GM18861 (cell line): ENCODE data around the gene SHB.

Experiments used
- ATAC-seq: cut with Tn5 transposase; IDR thresholded peaks from one replicate; pipeline ENCODE4 v1.9.1; 2021; ENCODE audit not compliant: unreplicated experiment

The SHB gene

GRCh38 chr9:38068701-38069628 lies at the start of gene SHB:
TSS of gene SHB (minus strand) at chr9:38069227. CDS start at chr9:38068645, 582 bp downstream.
- peak; percentile 26 for ATAC-seq

- ATAC-seq = no peak
Measured at GRCh38 chr9:38117651-38118050, 48.6 kb upstream of the SHB start.

- ATAC-seq = no peak
Measured at GRCh38 chr9:38114905-38115304, 45.9 kb upstream of the SHB start.

GRCh38 chr9:38112456-38112855 lies 43.4 kb upstream of the SHB start:
- ATAC-seq = no peak

GRCh38 chr9:38112049-38112448 lies 43.0 kb upstream of the SHB start:
- no peak for ATAC-seq

- ATAC-seq = no peak
Measured at GRCh38 chr9:38110476-38110875, 41.4 kb upstream of the SHB start.

GRCh38 chr9:38109601-38110000 lies 40.6 kb upstream of the SHB start:
- ATAC-seq = no peak

- no peak for ATAC-seq
Measured at GRCh38 chr9:38108326-38108725, 39.3 kb upstream of the SHB start.

- ATAC-seq = peak; percentile 64
Measured at GRCh38 chr9:38107811-38108304, 38.8 kb upstream of the SHB start.

GRCh38 chr9:38107405-38107804 lies 38.4 kb upstream of the SHB start:
- ATAC-seq = no peak

- no peak for ATAC-seq
Measured at GRCh38 chr9:38106488-38106887, 37.5 kb upstream of the SHB start.

GRCh38 chr9:38103340-38103739 lies 34.3 kb upstream of the SHB start:
- no peak for ATAC-seq

- no peak for ATAC-seq
Measured at GRCh38 chr9:38101423-38101822, 32.4 kb upstream of the SHB start.

GRCh38 chr9:38096238-38096805 lies 27.3 kb upstream of the SHB start:
- ATAC-seq = no peak

- no peak for ATAC-seq
Measured at GRCh38 chr9:38094165-38094564, 25.1 kb upstream of the SHB start.

- no peak for ATAC-seq
Measured at GRCh38 chr9:38092656-38093055, 23.6 kb upstream of the SHB start.

- ATAC-seq = peak; percentile 39
Measured at GRCh38 chr9:38092200-38092524, 23.1 kb upstream of the SHB start.

- ATAC-seq = peak; percentile 57
Measured at GRCh38 chr9:38091310-38092199, 22.5 kb upstream of the SHB start.

- ATAC-seq = no peak
Measured at GRCh38 chr9:38090170-38090569, 21.1 kb upstream of the SHB start.

- ATAC-seq = no peak
Measured at GRCh38 chr9:38089387-38090165, 20.5 kb upstream of the SHB start.
